Progenitor cell of endocrine pancreas (in vitro differentiated cells): ENCODE data around the gene NEURL1. TPM values are rescaled to one million over a fixed set of nuclear protein-coding genes. Genes with fewer than 3 reads are reported as not detected.

ENCODE experiments used
- DNase-seq: peaks from one replicate; pipeline ENCODE4 v3.0.0; 2021; ENCODE audit warnings: low spot score; ENCODE audit not compliant: unreplicated experiment
- H3K27ac Mint-ChIP-seq: 2 replicates; pipeline ENCODE4 v1.8.0; 2021; ENCODE audit warnings: mild to moderate bottlenecking, moderate library complexity, mixed read lengths
- H3K27me3 Mint-ChIP-seq: 2 replicates; pipeline ENCODE4 v1.8.0; 2021; ENCODE audit warnings: mixed read lengths
- H3K36me3 Mint-ChIP-seq: 2 replicates; pipeline ENCODE4 v1.8.0; 2022; ENCODE audit warnings: mixed read lengths; ENCODE audit not compliant: insufficient read depth
- H3K4me1 Mint-ChIP-seq: 2 replicates; pipeline ENCODE4 v1.8.0; 2021; ENCODE audit warnings: low read depth, mixed read lengths
- H3K4me3 Mint-ChIP-seq: 2 replicates; pipeline ENCODE4 v1.8.0; 2021; ENCODE audit warnings: low read depth, mild to moderate bottlenecking, moderate library complexity, mixed read lengths
- H3K9me3 Mint-ChIP-seq: 2 replicates; pipeline ENCODE4 v1.8.0; 2021; ENCODE audit warnings: low read depth, mixed read lengths
- CTCF ChIP-seq: fragments of 200-600 bp; sonication (generic); IDR thresholded peaks from one replicate; pipeline ENCODE4 v1.5.0; 2021; ENCODE audit warnings: antibody characterized with exemption, mild to moderate bottlenecking; ENCODE audit not compliant: unreplicated experiment
- total RNA-seq: library from RNA; stranded (reverse); gene quantifications from 2 replicates; pipeline ENCODE4 v1.2.1, GENCODE V29; 2021

The NEURL1 gene
- total RNA-seq, 1 donor from 2014 or later = 21.5 TPM

- peaks cover 2% of the 10 kb centered on the region for H3K4me1 Mint-ChIP-seq
- no peak for TF ChIP-seq CTCF
- H3K9me3 Mint-ChIP-seq = no peaks in the 10 kb centered on the region
- H3K36me3 Mint-ChIP-seq = peaks cover 16% of the 10 kb centered on the region
- H3K27ac Mint-ChIP-seq = no peak overlapping the region
- no peak for DNase-seq
- no peaks in the 10 kb centered on the region for H3K27me3 Mint-ChIP-seq
- H3K4me3 Mint-ChIP-seq = no peak overlapping the region
These were observed 106.4 kb downstream of the NEURL1 start for GRCh38 chr10:103599907-103600306.

- no peak for TF ChIP-seq CTCF
- Mint-ChIP-seq H3K36me3 (peaks cover 17% of the 10 kb centered on the region), H3K27me3 (no peaks in the 10 kb centered on the region), H3K9me3 (no peaks in the 10 kb centered on the region), H3K27ac (no peak overlapping the region), H3K4me1 (peaks cover 2% of the 10 kb centered on the region), H3K4me3 (no peak overlapping the region)
- DNase-seq = no peak
These were observed 106.8 kb downstream of the NEURL1 start for GRCh38 chr10:103600325-103600724.

- Mint-ChIP-seq H3K27ac (peak overlapping the region; percentile 9), H3K27me3 (no peaks in the 10 kb centered on the region), H3K36me3 (peaks cover 22% of the 10 kb centered on the region), H3K9me3 (no peaks in the 10 kb centered on the region), H3K4me3 (no peak overlapping the region), H3K4me1 (peaks cover 2% of the 10 kb centered on the region)
- DNase-seq = no peak
- no peak for TF ChIP-seq CTCF
These were observed 107.6 kb downstream of the NEURL1 start for GRCh38 chr10:103600956-103601569.

- Mint-ChIP-seq H3K27me3 (no peaks in the 10 kb centered on the region), H3K36me3 (peaks cover 23% of the 10 kb centered on the region), H3K27ac (peak overlapping the region; percentile 31), H3K4me1 (peaks cover 2% of the 10 kb centered on the region), H3K4me3 (no peak overlapping the region), H3K9me3 (no peaks in the 10 kb centered on the region)
- no peak for DNase-seq
- TF ChIP-seq CTCF = no peak
These were observed 108.7 kb downstream of the NEURL1 start for GRCh38 chr10:103602028-103602851.

GRCh38 chr10:103602852-103603155 lies 109.3 kb downstream of the NEURL1 start:
- no peak for DNase-seq
- Mint-ChIP-seq H3K27me3 (no peaks in the 10 kb centered on the region), H3K27ac (no peak overlapping the region), H3K36me3 (peaks cover 25% of the 10 kb centered on the region), H3K9me3 (no peaks in the 10 kb centered on the region), H3K4me1 (peaks cover 2% of the 10 kb centered on the region), H3K4me3 (no peak overlapping the region)
- no peak for TF ChIP-seq CTCF
